8988T (cell line): ENCODE data around the gene IFNAR1.
"Not testable (repeated sequence)": the region's sequence is repeated elsewhere in the genome, so short reads cannot be mapped to it uniquely, and the experiment has no call there.

Experiments used
- DNase-seq: peaks from one replicate; pipeline ENCODE4 v3.0.0; 2011

The IFNAR1 gene

DNA sequence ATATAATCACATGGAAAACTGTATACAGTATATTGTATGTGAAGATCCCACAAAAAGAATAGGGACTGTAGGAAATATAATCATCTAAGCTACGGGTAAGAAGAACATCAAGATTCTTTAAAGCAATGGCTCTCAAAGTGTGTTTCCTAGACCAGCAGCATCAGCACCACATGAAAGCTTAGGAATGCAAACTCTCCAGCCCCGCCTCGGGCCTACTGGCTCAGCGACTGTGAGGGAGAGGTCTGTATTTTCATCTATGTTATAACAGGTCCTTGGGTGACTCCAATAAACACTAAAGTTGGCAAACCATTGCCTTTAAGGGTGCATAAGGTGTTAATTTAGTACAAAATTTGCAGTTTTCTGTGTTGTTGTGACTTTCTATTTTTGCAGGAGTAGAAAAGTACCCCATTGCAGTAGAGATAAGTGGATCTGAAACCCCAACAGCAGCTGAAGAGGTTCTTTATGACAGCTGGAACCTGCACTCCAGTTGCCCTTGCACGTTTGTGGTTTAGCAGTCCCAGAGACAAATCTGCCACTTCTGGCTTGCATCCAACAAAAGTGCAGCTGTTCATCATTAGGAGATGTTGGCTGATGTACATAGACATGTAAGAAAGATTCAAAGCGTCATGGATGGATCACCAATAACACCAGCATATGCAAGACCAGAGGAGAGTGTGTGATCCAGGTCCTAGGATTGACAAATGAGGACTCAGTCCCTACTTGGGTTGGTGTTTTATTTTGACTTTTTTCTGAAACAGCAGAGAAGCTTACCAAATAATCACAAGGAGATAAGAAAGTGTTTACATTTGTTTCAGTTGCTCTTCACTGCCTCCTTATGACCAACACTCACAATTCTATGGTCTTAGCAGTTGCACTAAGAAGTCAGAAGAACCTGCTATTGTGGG lies 15.9 kb upstream of the IFNAR1 start:
- no peak for DNase-seq

DNA sequence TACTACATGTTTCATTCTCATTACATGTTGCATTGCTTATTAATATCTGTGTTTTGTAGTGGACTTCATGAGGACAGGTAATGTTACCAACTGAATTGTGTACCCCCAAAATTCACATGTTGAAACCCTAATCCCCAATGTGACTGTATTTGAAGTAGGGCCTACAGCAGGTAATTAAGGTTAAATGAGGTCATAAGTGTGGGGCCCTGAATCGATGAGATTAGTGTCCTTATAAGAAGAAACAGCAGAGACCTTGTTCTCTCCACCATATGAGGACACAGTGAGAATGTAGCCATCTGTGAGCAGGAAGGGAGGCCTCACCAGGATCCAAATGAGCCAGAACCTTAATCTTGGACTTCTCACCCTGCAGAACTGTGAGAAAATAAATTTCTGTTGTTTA lies 15.0 kb upstream of the IFNAR1 start:
- no peak for DNase-seq

DNA sequence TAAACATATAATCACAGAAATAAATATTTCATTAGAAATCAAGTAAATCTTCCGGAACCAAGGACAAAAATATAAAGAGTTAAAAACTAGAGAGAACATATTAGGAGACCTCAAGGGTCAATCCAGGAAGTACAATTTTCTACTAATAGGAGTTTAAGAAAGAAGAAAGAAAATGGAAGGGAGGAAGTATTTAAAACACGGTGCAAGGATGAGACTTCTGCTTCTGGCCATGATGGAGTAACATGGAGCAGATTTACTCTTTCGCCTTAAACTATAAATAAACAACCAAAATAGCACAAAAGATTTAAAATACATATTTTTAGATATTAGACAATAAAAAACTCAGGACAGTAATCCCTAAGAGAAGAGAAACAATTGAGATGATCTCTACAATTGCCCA lies 12.6 kb upstream of the IFNAR1 start:
- DNase-seq = no peak

DNA sequence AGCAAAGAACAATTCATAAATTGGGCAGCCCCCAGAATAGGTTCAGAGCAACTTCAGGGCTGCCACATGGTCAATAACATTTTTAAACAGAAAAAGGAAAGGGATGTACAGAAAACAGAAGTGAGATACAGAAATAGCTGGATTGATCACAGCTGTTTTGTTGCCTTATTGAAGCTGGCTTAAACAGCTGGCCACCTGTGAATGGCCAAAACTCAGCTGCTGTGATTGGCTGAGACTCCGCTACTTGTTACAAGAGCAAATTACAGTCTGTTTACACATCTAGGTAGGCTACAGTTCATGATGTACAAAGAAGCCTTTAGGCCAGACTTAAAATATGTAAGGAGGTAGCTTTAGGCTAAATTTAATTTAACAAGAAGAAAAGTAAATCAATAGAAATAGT lies 11.6 kb upstream of the IFNAR1 start:
- no peak for DNase-seq

DNA sequence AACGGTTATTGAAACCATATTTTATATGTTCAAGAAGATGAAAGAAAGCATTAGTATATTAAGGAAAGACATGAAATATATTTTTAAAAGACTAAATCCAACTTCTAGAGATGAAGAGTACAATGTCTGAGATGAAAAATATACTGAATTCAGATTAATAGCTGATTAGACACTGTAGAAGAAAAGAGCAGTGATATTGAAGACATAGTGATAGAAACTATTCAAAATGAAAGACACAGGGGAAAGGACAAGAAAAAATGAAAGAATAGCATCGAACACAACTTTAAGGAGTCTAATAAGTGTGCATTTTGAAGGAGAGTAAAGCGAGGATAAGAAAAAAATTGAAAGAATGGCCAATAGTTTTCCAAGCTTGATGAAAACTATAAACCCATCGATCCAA lies 11.2 kb upstream of the IFNAR1 start:
- DNase-seq = no peak

DNA sequence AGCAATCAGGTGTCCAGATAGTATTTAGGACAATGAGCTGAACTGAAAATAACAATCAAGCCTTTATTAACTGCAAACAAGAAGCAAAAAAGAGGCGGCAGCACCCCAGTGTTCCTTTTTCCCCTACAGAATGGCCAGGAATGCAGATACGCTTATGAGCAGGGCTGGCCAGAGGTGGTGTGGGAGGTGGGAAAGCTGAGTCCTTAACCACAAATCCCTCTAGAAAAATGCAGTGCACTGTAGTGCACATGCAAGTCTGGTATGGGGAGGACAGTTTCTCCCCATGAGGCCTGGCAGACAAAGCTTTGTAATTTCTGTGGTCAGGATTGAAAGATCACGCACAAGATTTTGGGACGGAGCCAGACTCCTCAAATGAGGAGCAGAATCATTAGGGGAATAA lies 10.7 kb upstream of the IFNAR1 start:
- DNase-seq = no peak

DNA sequence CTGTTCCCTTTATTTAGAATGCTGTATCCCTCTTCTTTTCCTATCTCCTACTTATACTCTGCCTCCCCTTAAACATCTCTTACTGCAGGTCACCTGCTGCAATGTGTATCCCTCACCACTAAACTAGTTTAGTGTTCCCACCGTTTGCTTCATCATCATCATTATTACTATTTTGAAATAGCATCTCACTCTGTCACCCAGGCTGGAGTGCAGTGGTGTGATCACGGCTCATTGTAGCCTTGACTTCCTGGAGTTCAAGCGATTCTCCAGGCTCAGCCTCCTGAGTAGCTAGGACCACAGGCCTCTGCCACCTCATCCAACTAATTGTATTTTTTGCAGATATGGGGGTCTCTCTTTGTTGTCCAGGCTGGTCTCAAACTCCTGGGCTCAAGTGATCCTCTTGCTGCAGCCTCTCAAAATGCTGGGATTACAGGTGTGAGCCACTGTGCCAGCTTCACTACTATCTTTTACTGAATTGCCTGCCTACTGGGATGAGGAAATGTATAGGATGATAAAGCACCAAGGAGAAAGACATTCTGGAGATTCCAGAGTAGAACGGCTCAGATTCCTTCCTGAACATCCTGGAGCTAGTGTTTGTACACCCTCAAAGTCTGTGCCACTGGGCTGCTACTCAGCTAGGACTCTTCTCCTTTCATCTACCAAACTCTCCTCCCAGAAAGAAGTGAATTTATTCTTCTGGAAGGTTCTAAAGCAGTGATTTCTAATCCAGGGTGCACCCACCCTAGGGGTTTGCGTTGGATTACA lies 8.6 kb upstream of the IFNAR1 start:
- DNase-seq = no peak

DNA sequence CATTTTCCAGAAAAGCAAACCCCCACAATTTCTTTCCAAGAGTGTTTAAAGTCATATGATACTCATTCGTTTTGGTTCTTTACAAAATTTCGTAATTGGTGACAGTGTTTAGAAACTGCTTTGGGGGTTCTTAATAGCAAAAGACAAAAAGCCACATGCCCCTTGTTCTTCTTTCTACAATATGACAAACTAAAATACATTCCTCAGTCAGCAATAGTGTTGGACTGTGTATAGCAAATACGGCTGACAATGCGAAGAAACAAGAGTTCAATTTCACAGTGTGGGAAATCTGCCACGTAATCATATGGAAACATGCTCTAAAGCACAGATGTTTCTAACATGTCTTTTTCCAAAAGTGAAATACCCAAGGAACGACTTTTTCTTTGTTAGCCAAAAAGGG lies 7.6 kb upstream of the IFNAR1 start:
- DNase-seq = no peak

DNA sequence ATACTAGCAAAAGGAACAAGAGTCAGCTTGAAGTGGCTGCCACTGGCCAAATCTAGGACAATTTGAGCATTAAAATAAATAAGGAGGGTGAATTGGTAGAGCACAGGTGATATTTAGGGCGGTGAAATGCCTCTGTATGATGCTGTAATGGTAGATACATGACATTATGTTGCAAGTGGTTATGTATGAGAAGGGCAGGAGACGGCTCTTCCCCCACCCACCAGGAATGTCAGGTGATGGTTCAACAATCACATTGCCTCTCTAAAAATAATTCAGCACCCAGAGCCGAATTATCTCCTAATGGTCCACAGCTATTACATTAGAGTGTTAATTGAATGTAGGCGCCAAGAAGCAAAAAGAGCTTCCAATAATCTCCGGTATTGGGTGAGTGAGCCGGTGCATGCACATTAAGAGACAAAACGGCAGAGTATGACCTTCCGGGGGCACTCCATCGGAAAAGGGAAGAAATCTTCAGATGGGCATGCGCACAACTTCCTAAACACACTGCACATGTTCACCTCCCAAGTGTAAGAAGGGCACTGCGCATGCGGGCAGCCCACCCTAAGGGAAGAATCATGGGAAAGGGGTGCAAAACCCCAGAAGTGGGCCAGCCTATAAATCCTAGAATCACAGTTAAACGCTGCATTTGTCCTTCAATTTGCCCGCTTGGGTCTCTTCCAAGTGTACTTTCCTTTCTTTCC lies 6.8 kb upstream of the IFNAR1 start:
- DNase-seq = no peak

DNA sequence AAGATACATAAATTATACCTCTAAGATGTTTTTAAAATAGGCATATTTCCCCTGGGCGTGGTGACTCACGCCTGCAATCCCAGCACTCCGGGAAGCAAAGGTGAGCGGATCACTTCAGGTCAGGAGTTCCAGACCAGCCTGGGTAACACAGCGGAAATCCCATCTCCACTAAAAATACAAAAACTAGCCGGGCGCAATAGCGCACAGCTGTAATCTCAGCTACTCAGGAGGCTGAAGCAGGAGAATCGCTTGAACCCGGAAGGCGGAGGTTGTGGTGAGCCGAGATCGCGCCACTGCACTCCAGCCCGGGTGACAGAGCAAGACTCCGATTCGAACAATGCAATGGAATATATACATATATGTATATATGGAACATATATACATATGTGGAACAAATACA lies 3.8 kb upstream of the IFNAR1 start:
- not testable (repeated sequence) for DNase-seq

DNA sequence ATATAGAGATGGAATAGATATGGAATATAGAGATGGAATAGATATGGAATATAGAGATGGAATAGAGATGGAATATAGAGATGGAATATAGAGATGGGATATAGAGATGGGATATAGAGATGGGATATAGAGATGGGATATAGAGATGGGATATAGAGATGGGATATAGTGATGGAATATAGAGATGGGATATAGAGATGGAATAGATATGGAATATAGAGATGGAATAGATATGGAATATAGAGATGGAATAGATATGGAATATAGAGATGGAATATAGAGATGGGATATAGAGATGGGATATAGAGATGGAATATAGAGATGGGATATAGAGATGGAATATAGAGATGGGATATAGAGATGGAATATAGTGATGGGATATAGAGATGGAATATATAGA lies 1.2 kb upstream of the IFNAR1 start:
- not testable (repeated sequence) for DNase-seq

DNA sequence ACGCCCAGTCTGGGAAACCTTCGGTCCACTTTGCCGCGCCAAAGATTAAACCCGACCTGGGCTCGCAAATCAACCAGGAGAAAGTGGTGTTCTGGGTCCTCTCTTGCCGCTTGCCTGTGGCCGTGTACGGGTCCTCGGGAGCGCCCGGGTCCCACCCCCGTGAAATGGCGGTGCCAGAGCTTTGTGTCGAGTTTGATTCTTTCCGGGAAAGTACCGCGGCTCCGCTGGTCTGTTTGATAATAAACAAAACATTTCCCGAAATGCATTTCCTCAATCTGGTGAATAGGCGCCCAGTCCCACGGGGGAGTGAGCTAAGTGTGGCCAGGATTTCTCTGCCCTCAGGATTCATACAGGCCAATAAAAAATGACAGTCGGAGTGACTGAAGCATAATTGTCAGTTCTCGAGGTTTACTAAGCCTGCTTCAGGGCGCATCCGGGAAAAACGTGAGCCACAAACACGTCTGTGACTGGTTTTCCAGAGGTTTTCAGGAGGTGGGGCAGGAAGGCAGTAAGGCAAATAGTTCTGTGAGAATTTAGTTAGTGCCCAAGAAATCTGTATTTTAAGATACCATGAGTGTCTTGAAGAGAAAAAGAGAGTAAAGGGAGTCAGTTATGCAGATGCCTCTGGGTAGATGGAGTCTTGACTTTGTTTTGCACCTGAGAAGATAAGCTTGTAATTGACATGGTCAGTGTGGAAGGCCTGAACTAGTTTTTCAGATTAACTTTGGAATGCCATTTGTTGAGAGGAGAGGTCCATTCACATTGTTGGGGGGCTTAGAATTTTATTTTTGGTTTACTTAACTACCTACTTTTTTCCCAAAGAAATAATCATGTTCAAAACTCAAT lies 675 bp downstream of the IFNAR1 start:
- no peak for DNase-seq

DNA sequence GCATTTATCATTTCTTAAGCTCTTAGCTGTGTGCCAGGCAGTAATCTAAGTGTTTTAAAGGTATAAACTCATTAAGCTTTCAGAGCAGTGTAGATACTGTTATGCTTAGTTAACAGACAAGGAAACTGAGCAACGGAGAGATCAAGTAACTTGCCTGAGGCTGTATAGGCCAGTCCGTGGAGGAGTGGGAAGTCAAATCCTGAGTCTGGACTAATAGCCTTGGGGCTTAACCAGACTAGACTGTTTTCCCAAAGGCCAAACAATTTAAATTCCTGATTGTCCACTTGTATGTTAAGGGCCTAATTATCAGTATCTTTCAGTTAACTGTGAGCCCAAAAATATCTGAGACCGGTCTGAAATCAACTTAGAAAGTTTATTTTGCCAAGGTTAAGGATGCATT lies 2.6 kb downstream of the IFNAR1 start:
- no peak for DNase-seq

DNA sequence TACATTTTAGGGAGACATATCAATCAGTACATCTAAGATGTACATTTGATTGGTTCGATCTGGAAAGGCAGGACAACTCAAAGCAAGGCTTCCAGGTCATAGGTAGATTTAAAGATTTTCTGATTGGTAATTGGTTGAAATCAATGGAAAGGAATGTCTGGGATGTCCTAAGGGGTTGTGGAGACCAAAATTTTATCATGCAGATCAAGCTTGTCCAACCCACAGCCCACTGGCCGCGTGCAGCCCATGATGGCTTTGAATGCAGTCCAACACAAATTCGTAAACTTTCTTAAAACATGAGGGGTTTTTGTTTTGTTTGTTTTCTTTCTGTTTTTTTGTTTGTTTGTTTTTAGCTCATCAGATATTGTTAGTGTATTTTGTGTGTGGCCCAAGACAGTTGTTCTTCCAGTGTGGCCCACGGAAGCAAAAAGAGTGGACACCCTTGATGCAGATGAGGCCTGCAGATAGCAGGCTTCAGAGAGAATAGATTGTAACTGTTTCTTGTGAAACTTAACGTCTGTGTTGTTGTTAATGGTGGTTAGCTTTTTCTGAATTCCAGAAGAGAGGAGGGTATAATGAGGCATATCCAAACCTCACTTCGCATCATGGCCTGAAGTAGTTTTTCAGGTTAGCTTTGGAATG lies 3.1 kb downstream of the IFNAR1 start:
- DNase-seq = no peak

DNA sequence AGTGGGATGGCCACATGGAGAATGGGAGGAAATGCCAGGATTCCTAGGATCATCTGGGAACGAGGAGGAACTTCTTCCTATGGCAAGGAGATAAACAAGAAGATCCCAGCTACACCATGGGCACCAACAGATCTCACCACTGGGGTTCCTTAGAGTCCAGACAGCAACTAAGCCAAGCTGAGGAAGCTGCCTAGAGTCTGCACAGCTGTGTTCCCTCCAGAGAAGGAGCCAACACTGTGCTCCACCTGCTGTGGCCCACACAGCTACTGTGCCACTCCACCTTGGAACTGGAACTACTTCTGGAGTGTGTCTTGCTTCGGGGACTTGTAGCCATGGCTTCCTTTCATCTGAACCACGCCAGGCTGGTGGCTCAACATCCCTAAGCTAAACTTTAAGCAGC lies 6.0 kb downstream of the IFNAR1 start:
- no peak for DNase-seq

DNA sequence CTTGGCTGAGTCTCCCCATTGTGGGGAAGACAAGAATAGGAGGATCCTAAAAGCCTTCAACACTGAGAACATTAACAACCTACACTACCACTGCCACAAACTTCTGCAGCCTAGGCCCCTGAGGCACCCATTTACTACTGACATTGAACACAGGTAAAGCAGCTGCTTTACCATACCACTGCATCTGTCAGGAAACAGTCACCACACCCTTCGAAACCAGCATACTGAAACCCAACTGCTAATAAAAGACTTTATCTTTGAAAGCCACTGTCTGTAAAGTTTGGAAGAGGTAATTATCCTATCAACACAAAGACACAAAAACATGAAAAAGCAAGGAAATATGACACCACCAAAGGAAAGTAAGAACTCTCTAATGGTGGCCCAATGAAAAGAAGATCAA lies 7.4 kb downstream of the IFNAR1 start:
- no peak for DNase-seq

DNA sequence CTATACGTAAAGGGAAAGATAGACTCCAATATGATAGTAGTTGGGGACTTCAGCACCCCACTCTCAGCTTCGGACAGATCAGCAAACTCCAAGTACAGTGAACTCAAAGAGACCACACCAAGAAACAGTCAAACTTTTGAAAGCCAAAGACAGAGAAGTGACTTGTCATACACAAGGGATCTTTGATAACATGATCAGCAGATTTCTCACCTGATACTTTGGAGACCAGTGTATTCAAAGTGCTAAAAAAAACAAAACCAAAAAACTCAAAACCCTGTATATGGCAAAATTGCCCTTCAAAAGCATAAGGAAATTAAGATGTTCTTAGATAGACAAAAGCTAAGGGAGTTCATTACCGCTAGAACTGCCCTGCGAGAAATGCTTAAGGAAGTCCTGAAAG lies 9.4 kb downstream of the IFNAR1 start:
- DNase-seq = no peak

DNA sequence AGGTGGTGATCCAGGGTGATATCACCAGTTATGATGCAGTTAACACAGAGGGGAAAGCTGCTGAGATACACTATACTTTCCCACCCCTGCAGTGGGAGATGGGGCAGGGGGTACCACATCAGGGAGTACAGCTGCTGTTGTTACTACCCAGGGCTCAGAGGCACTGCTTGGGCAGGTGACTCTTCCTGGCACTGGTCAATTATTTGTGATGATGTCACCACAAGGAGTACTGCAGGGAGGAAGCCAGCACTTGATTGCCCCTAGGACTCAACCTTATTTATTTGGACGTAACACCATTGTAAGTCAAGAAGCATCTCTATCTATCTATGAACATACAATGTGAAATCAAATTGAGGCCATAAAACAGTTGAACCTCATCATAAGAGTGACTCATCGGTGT lies 10.1 kb downstream of the IFNAR1 start:
- no peak for DNase-seq

DNA sequence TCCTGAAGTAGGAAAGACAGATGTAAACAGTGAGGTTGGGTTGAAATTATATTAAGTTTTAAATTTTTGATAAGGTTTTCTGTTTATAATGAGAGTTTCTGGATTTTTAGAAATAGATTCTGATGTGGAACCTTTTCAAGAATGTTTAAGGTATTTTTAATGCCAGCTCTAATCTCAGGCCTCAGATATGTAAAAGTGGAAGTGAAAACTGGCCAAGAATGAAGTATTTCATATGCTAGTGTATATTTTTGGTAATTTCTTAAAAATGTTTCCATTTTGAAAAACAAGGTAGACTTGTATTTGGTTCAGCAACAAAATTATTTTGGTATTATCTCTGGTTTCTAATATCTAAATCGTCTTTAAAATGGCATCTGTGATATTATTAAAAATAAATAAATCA lies 14.4 kb downstream of the IFNAR1 start:
- DNase-seq = no peak

DNA sequence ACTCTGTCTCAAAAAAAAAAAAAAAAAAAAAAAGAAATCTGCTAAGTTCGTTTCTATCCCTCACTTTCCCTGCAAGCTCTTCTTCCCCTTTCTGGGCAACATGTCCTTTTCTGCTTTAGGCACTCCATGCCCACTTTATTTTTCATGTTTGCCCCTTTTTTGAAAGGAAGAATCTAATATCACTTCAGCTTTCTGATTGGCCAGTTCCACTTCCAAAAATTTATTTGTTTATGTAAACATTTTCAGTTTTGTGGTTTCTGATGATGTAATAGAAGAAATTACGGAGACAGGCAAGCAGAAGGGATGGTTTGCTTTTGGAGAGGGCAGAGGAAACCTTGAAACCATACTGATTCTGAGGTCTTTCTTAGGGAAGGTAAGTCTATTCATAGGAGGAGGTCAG lies 15.1 kb downstream of the IFNAR1 start:
- DNase-seq = no peak

DNA sequence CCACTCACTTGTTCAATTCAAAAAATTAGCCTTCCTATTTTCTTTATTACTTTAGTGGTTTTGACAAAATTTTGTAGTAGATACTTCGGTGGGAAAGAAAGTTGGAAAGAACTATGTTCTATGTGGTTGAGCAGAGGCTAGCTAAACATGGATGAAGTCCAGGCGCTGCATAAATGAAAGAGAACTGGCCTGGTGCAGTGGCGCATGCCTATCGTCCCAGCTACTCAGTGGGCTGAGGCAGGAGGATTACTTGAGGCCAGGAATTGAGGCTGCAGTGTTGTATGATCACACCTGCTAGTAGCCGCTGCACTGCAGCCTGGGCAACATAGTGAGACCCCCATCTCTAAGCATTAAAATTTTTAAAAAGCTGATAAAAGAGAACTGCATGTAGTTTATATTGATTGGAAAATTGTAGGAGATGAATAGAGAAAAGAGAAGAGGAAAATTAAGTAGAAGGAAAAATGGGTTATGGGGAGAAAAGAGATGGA lies 21.0 kb downstream of the IFNAR1 start:
- DNase-seq = no peak

DNA sequence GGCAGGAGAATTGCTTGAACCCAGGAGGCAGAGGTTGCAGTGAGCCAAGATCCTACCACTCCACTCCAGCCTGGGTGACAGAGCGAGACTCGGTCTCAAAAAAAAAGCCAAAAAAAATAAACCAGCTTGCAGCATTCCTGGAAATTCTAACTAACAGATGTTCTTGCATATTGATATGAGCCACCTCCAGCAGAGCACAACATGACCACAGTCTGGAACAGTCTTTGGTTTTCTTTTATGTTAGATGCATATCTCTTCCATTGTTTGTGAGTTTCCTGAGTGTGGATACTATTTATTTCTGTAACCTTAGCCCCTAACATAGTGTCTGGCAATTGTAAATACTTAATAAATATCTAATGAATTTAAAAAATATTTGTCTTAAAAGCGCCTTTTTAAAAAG lies 23.9 kb downstream of the IFNAR1 start:
- no peak for DNase-seq
